WI38 (cell line): ENCODE results near the gene TYR.

Experiments
- H3K4me3 ChIP-seq: 2 replicates; pipeline ENCODE4 v1.5.1; 2011; ENCODE audit warnings: low read depth, mild to moderate bottlenecking, control low read depth, low read length
- CTCF ChIP-seq: IDR thresholded peaks from 2 replicates; pipeline ENCODE4 v1.5.1; 2012; ENCODE audit warnings: low read depth, mild to moderate bottlenecking, control low read depth, low read length

TYR gene

GRCh38 chr11:89177691-89178231 lies at the start of gene TYR:
Gene TYR, plus strand, starts transcription at chr11:89177875. Its CDS starts 79 bp downstream, at chr11:89177954.
- H3K4me3 ChIP-seq, result no peak within 1 kb of the TSS
- TF ChIP-seq CTCF, result no peak

- TF ChIP-seq CTCF, result no peak
- no peak overlapping the region for H3K4me3 ChIP-seq
Measured at GRCh38 chr11:89136606-89137005, 41.1 kb upstream of the TYR start.

GRCh38 chr11:89147229-89147628 lies 30.4 kb upstream of the TYR start:
- H3K4me3 ChIP-seq, result no peak overlapping the region
- no peak for TF ChIP-seq CTCF

GRCh38 chr11:89159974-89160373 lies 17.7 kb upstream of the TYR start:
- no peak for TF ChIP-seq CTCF
- no peak overlapping the region for H3K4me3 ChIP-seq

- H3K4me3 ChIP-seq, result no peak overlapping the region
- TF ChIP-seq CTCF, result no peak
Measured at GRCh38 chr11:89161949-89162348, 15.7 kb upstream of the TYR start.

GRCh38 chr11:89163686-89164085 lies 14.0 kb upstream of the TYR start:
- H3K4me3 ChIP-seq, result no peak overlapping the region
- no peak for TF ChIP-seq CTCF

- TF ChIP-seq CTCF, result no peak
- H3K4me3 ChIP-seq, result no peak overlapping the region
Measured at GRCh38 chr11:89168396-89168795, 9.3 kb upstream of the TYR start.
